GM19328 (cell line): ENCODE measurements around the gene TSPAN3.

Source experiments
- ATAC-seq: cut with Tn5 transposase; IDR thresholded peaks from one replicate; pipeline ENCODE4 v1.9.1; 2021; ENCODE audit warnings: mild to moderate bottlenecking, moderate library complexity; ENCODE audit not compliant: unreplicated experiment

Gene TSPAN3

GRCh38 chr15:77057685-77058084, 13.2 kb downstream of the TSPAN3 start:
- no peak for ATAC-seq

- ATAC-seq: no peak
Measured at GRCh38 chr15:77057072-77057471, 13.8 kb downstream of the TSPAN3 start.

- no peak for ATAC-seq
Measured at GRCh38 chr15:77053709-77054108, 17.2 kb downstream of the TSPAN3 start.

- ATAC-seq: no peak
Measured at GRCh38 chr15:77052556-77052955, 18.4 kb downstream of the TSPAN3 start.

- ATAC-seq: no peak
Measured at GRCh38 chr15:77048135-77048876, 22.6 kb downstream of the TSPAN3 start.

DNA sequence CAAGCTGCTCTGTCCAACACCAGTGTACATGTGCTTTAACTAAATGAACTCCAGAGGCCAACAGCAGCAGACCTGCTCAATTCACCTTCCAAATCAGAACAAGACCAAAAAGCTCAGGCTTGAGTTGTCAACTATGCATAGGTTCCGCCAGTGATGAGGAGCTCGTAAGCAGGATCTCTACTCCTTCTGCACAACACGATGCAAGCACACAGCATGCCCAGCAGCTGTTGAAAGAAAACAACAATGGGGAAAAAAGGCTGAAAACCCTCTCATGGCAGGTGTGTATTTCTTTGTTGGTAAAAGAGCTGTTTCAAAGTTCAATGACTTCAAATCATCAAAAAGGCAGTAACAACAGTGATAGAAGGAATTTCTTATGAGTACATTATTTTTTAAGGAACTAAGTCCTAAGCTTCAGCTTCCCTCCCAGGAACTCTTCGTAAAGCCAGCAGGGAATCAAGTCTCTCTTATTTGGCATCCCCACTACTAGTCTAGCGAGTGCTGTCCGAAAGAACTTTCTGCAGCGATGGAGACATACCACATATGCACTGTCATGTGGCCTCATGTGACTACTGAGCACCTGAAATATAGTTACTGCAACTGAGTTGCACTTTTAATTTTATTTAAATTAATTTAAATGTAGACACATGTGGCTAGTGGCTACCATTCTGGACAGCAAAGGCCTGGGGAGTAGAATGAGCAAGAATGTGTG, 24.1 kb downstream of the TSPAN3 start:
- ATAC-seq: no peak

GRCh38 chr15:77045985-77046384, 24.9 kb downstream of the TSPAN3 start:
- ATAC-seq: no peak

- ATAC-seq: no peak
Measured at GRCh38 chr15:77044228-77045042, 26.5 kb downstream of the TSPAN3 start.

DNA sequence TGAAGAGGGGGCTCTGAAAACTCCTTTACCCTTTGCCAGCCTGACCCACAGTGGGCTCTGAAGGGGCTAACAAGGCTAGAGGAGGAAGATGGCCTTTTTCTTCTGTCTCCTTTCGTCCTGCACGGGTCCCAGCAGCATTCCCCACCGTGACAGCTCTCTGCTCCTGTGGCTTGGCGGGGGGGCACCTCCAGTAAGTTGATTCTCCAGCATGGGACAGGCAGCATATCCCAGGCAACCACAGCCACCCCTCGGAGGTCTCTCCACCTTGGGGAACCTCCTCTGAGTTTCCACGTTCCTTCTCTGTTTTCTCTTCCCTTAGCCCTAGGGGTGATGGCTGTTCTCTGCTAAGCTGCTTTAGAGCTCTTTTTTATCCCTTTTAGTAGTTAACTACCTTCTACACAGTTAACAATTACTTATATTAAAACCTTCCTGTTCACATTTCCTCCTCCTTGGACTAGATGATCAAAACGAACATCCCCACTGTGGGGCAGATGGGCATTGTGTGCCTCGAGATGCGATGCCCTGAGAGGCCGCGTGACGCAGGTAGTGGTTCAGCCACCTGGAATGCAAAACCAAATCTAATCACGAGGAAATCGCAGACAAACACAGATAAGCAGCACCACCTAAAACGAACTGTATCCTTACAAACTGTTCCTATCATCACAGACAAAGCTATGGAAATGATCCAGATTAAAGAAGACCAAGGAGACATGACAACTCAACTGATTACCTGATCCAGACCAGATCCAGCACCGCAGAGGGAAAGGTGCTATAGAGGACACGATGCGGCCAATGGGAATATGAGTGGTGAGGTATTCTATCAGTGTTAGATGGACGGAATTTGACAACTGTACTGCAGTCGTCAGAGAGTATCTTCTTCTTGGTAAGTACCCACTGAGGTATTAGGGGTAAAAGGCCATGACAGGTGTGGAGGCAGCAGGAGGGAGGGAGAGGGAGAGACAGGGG, 27.7 kb downstream of the TSPAN3 start:
- ATAC-seq: no peak

DNA sequence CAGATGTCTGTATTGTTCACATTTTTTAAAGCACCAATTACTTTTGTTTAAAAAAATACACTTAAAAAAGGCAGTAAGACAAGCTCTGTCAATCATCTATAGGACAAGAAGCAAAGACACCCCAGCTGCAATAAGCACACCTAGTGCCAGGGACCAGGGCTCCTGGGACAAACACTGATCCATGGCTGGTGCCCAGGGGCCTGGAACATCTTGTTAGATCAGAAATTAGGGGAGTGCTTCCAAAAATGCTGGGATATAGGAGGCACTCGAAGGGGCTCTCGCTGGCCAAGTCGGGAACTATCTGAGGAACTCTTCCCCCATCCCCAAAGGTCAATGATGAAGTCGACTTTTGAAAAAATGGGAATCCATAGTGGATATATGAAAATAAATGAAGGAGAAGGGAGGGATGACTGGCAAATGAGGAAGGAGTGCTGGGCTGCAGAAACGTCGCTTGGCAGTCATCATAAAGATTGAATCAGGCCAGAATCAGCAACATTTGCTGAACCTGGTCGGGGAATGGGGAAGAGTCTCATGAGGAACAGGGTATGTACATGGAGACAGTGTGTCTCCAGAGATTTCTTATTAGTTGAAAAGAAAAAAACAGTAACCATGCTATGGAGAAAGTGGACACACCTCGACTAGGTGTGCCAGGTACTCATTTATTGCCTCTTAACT, 28.5 kb downstream of the TSPAN3 start:
- ATAC-seq: no peak

- no peak for ATAC-seq
Measured at GRCh38 chr15:77040673-77041072, 30.2 kb downstream of the TSPAN3 start.

DNA sequence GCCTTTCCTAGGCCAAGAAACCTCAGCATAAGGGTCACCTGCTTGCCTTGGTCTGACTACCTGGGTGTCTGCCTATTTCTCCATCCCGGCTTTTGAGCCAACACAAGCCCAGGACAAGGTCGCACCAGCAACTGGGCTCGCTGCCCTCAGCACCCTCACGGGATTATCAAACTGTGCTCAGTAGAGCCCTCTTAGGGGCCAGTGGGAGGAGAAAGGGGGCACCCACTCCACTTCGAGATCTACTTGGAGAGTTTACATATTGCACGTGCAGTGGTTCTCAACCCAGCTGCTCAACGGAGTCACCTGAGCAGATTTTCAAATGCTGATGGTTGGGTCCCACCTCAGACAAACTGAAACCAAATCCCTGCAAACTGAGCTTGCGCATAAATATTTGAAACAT, 31.1 kb downstream of the TSPAN3 start:
- no peak for ATAC-seq

- ATAC-seq: no peak
Measured at GRCh38 chr15:77039217-77039533, 31.7 kb downstream of the TSPAN3 start.

DNA sequence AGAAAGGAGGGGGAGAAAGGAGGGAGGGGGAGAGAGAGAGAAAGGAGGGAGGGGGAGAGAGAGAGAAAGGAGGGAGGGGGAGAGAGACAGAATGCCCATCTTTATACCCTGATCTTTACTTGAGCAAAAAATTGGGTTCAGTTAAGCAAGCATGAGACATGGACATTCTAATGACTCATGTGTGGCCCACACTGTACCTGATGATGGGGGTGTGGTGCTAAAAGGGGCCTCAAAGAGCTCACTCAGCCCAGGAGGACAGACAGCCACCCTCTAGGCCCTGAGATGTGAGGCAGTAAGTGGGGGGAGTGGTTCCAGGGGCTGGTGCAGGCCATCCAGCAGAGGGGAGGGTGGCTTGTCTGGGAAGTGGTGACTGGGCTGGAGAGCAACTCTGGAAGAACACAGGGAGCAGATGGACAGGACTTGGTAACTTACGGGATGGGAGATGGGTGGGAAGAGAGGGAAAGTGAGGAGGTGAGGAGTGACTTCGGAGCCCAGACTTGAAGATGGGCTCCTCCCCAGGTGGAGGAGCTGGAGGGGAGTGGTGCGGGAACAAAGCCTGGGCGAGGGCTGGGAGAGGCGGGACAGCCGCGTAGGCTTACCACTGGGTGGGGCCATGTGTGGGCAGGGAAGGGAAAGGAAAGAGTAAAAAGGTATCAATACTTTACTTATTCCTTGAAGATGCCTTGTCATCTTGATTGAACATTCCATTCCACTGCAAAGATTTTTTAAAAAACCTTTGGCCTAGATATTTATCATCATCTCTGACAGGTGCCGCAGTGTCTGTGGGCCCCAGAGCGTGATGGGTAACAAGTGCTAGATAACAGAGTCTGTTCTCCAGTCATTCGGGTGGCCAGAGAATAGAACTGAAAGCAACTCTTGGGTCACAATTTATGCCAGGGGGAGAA, 32.3 kb downstream of the TSPAN3 start:
- ATAC-seq: no peak

GRCh38 chr15:77037388-77038209, 33.3 kb downstream of the TSPAN3 start:
- no peak for ATAC-seq

DNA sequence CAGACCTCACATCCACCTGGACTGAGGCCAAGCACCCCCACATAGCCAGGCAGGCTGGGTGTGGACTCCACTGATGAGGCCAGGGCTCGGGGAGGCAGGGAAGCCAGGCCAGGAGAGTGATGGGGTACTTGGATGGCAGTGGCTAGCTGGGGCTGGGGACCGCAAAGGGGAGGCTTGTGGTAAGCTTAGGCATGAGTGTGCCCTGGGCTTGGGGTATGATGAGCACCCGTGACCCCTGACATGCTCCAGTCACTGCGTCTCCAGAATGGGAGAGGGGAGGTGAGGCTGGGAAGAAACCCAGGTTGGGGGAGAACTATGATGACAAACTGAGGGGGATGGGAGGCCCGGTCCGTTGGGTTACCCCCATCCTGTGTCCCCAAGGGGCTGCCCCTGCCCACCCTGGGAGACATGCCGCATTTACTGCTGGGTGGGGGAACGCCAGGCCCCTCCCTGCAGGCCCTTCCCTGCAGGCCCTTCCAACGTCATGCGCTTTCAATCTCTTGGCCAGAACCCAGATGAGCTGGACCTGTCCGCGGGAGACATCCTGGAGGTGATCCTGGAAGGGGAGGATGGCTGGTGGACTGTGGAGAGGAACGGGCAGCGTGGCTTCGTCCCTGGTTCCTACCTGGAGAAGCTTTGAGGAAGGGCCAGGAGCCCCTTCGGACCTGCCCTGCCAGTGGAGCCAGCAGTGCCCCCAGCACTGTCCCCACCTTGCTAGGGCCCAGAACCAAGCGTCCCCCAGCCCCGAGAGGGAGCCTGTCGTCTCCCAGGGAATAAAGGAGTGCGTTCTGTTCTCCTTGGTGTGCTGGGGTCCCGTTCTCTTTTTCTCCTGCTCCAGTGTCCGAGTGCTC, 34.1 kb downstream of the TSPAN3 start:
- ATAC-seq: no peak

GRCh38 chr15:77035999-77036471, 34.9 kb downstream of the TSPAN3 start:
- ATAC-seq: no peak
